GM21717 (cell line): ENCODE data around the gene KDM1B.
A peak's percentile ranks its signal among the peaks of the same experiment; 100 is the strongest.
"Not testable (repeated sequence)": the region's sequence is repeated elsewhere in the genome, so short reads cannot be mapped to it uniquely, and the experiment has no call there.

ENCODE experiments used
- ATAC-seq: cut with Tn5 transposase; IDR thresholded peaks from one replicate; pipeline ENCODE4 v1.9.1; 2021; ENCODE audit warnings: mild to moderate bottlenecking, moderate library complexity; ENCODE audit not compliant: unreplicated experiment

KDM1B gene

GRCh38 chr6:18186033-18186432 lies 30.8 kb downstream of the KDM1B start:
- ATAC-seq, result no peak

GRCh38 chr6:18186540-18187250 lies 31.5 kb downstream of the KDM1B start:
- ATAC-seq, result no peak

GRCh38 chr6:18187701-18188100 lies 32.5 kb downstream of the KDM1B start:
- ATAC-seq, result no peak

GRCh38 chr6:18189196-18189595 lies 34.0 kb downstream of the KDM1B start:
- ATAC-seq, result no peak

GRCh38 chr6:18192026-18192425 lies 36.8 kb downstream of the KDM1B start:
- ATAC-seq, result no peak

- no peak for ATAC-seq
Observed at GRCh38 chr6:18203786-18204185, 48.6 kb downstream of the KDM1B start.

- ATAC-seq, result no peak
Observed at GRCh38 chr6:18204691-18205090, 49.5 kb downstream of the KDM1B start.

- ATAC-seq, result no peak
Observed at GRCh38 chr6:18206591-18206990, 51.4 kb downstream of the KDM1B start.

GRCh38 chr6:18207438-18207837 lies 52.2 kb downstream of the KDM1B start:
- no peak for ATAC-seq

GRCh38 chr6:18207949-18208348 lies 52.7 kb downstream of the KDM1B start:
- ATAC-seq, result no peak

GRCh38 chr6:18208778-18209177 lies 53.6 kb downstream of the KDM1B start:
- ATAC-seq, result not testable (repeated sequence)

GRCh38 chr6:18209539-18210197 lies 54.4 kb downstream of the KDM1B start:
- no peak for ATAC-seq

- no peak for ATAC-seq
Observed at GRCh38 chr6:18210707-18211106, 55.5 kb downstream of the KDM1B start.

- peak; percentile 96 for ATAC-seq
Observed at GRCh38 chr6:18211338-18211737, 56.1 kb downstream of the KDM1B start.

GRCh38 chr6:18212231-18212630 lies 57.0 kb downstream of the KDM1B start:
- ATAC-seq, result no peak

- no peak for ATAC-seq
Observed at GRCh38 chr6:18213439-18213838, 58.2 kb downstream of the KDM1B start.

GRCh38 chr6:18214003-18214402 lies 58.8 kb downstream of the KDM1B start:
- peak; percentile 34 for ATAC-seq

- no peak for ATAC-seq
Observed at GRCh38 chr6:18215436-18215835, 60.2 kb downstream of the KDM1B start.

- ATAC-seq, result no peak
Observed at GRCh38 chr6:18216411-18216810, 61.2 kb downstream of the KDM1B start.

GRCh38 chr6:18218233-18218632 lies 63.0 kb downstream of the KDM1B start:
- ATAC-seq, result no peak

- no peak for ATAC-seq
Observed at GRCh38 chr6:18219591-18219990, 64.4 kb downstream of the KDM1B start.

GRCh38 chr6:18221288-18221615 lies 66.0 kb downstream of the KDM1B start:
- no peak for ATAC-seq
